Endothelial cell (in vitro differentiated cells): ENCODE measurements around the gene NISCH. TPM values are rescaled to one million over a fixed set of nuclear protein-coding genes. Genes with fewer than 3 reads are reported as not detected.

Source experiments
- DNase-seq: peaks from one replicate; pipeline ENCODE4 v3.0.0; 2021; ENCODE audit warnings: low spot score
- H3K27ac Mint-ChIP-seq: one replicate; pipeline ENCODE4 v1.8.0; 2021; ENCODE audit warnings: mixed read lengths, inconsistent platforms; ENCODE audit not compliant: unreplicated experiment
- H3K27me3 Mint-ChIP-seq: one replicate; pipeline ENCODE4 v1.8.0; 2021; ENCODE audit warnings: mild to moderate bottlenecking, moderate library complexity, mixed read lengths, inconsistent platforms; ENCODE audit not compliant: unreplicated experiment
- H3K36me3 Mint-ChIP-seq: one replicate; pipeline ENCODE4 v1.8.0; 2021; ENCODE audit warnings: mild to moderate bottlenecking, low read depth, mixed read lengths, inconsistent platforms; ENCODE audit not compliant: unreplicated experiment
- H3K4me1 Mint-ChIP-seq: one replicate; pipeline ENCODE4 v1.8.0; 2021; ENCODE audit warnings: mild to moderate bottlenecking, mixed read lengths, inconsistent platforms; ENCODE audit not compliant: unreplicated experiment
- H3K4me3 Mint-ChIP-seq: one replicate; pipeline ENCODE4 v1.8.0; 2021; ENCODE audit warnings: mild to moderate bottlenecking, mixed read lengths, inconsistent platforms; ENCODE audit not compliant: unreplicated experiment
- H3K9me3 Mint-ChIP-seq: one replicate; pipeline ENCODE4 v1.8.0; 2021; ENCODE audit warnings: mixed read lengths, inconsistent platforms; ENCODE audit not compliant: unreplicated experiment
- CTCF ChIP-seq: fragments of 200-600 bp; sonication (generic); IDR thresholded peaks from one replicate; pipeline ENCODE4 v1.5.0; 2021; ENCODE audit warnings: antibody characterized with exemption; ENCODE audit not compliant: unreplicated experiment
- total RNA-seq: library from RNA; stranded (reverse); fragmentation: NEBNext Ultra II Directional; extraction: Animal tissue kit (Norgen Biotek cat#: 25700); gene quantifications from one replicate; pipeline ENCODE4 v1.2.1, GENCODE V29; 2021; ENCODE audit not compliant: unreplicated experiment

NISCH gene
- total RNA-seq, 1 donor from 2014 or later: 261 TPM

- H3K27ac Mint-ChIP-seq: no peak overlapping the region
- no peak overlapping the region for H3K4me3 Mint-ChIP-seq
- H3K9me3 Mint-ChIP-seq: no peaks in the 10 kb centered on the region
- peaks cover 17% of the 10 kb centered on the region for H3K27me3 Mint-ChIP-seq
- DNase-seq: no peak
- H3K4me1 Mint-ChIP-seq: peaks cover 40% of the 10 kb centered on the region
- TF ChIP-seq CTCF: no peak
- peaks cover 16% of the 10 kb centered on the region for H3K36me3 Mint-ChIP-seq
These were observed 2.7 kb upstream of the NISCH start for GRCh38 chr3:52452570-52453221.

- peaks cover 36% of the 10 kb centered on the region for H3K4me1 Mint-ChIP-seq
- DNase-seq: no peak
- TF ChIP-seq CTCF: no peak
- H3K9me3 Mint-ChIP-seq: no peaks in the 10 kb centered on the region
- peak within 1 kb of the TSS; percentile 92 for H3K4me3 Mint-ChIP-seq
- peak within 1 kb of the TSS; percentile 74 for H3K27ac Mint-ChIP-seq
- peaks cover 22% of the 10 kb centered on the region for H3K36me3 Mint-ChIP-seq
- peaks cover 13% of the 10 kb centered on the region for H3K27me3 Mint-ChIP-seq
These were observed 1.7 kb upstream of the NISCH start, which contains the start of gene TNNC1 for GRCh38 chr3:52453496-52454249. TSS of gene TNNC1 (minus strand) at chr3:52454041. CDS start at chr3:52454015, 26 bp downstream.

GRCh38 chr3:52454250-52454937 is 1.0 kb upstream of the NISCH start:
- DNase-seq: no peak
- peaks cover 32% of the 10 kb centered on the region for H3K4me1 Mint-ChIP-seq

GRCh38 chr3:52454938-52455282 is 494 bp upstream of the NISCH start:
- DNase-seq: no peak
- Mint-ChIP-seq H3K9me3 (no peaks in the 10 kb centered on the region), H3K36me3 (peaks cover 22% of the 10 kb centered on the region), H3K27me3 (peaks cover 9% of the 10 kb centered on the region), H3K4me3 (peak overlapping the region; percentile 92), H3K4me1 (peaks cover 32% of the 10 kb centered on the region), H3K27ac (peak overlapping the region; percentile 74)
- TF ChIP-seq CTCF: no peak

More at GRCh38 chr3:52454250-52454937, 1.0 kb upstream of the NISCH start:
- Mint-ChIP-seq H3K27ac (peak overlapping the region; percentile 74), H3K4me3 (peak overlapping the region; percentile 92), H3K27me3 (peaks cover 9% of the 10 kb centered on the region), H3K36me3 (peaks cover 22% of the 10 kb centered on the region), H3K9me3 (no peaks in the 10 kb centered on the region)
- no peak for TF ChIP-seq CTCF
